ENCODE measurements around the gene PLPP4. TPM values are rescaled to one million over a fixed set of nuclear protein-coding genes. Genes with fewer than 3 reads are reported as not detected.

PLPP4 gene
- total RNA-seq, 2 donors from 2014 or later = 0.27 to 61.3 TPM

DNA sequence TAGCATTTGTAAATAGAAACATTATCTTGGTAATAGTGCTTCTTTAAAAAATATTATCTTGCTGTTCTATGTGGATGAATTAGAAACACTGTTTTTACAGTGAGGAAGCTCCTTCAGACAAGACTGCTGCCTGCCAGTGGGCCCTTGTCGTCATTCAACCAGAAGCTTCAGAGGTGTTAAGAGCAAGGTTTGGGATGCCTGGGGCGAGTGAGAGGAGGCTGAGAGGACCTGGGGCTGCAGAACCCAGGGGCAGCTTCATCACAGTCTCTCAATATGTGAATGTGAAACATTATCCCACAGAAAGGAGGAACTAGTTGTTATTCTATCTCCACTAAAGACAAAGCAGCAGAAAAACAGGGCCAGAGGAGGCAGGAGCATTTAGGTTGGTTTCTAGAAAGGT, 8.1 kb downstream of the PLPP4 start:
- intact Hi-C loops (cut with DNase I) = no loop called here
- H3K4me1 ChIP-seq (replicated peaks) = no peaks in the 10 kb centered on the region
- TF ChIP-seq POLR2AphosphoS5 (IDR thresholded peaks at IDR 0.05) (no peak), POLR2A (IDR thresholded peaks at IDR 0.05) (no peak)
- TF ChIP-seq, protein P1, sequence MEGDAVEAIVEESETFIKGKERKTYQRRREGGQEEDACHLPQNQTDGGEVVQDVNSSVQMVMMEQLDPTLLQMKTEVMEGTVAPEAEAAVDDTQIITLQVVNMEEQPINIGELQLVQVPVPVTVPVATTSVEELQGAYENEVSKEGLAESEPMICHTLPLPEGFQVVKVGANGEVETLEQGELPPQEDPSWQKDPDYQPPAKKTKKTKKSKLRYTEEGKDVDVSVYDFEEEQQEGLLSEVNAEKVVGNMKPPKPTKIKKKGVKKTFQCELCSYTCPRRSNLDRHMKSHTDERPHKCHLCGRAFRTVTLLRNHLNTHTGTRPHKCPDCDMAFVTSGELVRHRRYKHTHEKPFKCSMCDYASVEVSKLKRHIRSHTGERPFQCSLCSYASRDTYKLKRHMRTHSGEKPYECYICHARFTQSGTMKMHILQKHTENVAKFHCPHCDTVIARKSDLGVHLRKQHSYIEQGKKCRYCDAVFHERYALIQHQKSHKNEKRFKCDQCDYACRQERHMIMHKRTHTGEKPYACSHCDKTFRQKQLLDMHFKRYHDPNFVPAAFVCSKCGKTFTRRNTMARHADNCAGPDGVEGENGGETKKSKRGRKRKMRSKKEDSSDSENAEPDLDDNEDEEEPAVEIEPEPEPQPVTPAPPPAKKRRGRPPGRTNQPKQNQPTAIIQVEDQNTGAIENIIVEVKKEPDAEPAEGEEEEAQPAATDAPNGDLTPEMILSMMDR (IDR thresholded peaks at IDR 0.05) = no peak
- DNase-seq (ENCODE audit: low spot score) = no peak
- no peaks in the 10 kb centered on the region for H3K27me3 ChIP-seq (replicated peaks; ENCODE audit: insufficient read depth)
- no peak overlapping the region for H3K4me3 ChIP-seq
- WGBS = 56% methylated on average over 2 of the region's 2 CpGs
- H3K36me3 ChIP-seq = no peaks in the 10 kb centered on the region
- H3K9me3 ChIP-seq = no peaks in the 10 kb centered on the region
- no peak overlapping the region for H3K27ac ChIP-seq

DNA sequence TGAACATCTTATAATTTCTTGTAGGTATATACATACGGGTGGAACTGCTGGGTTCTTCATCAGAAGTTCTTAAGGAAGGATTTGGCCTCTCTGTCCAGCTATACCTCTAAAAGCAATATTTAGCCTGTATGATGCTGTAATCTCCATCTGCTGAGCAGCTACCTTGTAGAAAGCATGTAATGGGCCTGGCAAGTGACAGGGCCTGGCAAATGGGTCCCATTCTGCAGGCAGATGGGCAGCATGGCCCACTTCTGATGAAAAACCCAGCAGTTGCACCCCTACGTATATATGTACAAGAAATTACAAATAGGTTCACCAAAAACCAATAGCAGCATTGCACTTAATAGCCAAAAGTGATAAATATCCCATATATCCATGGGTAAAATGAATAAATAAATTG, 9.0 kb downstream of the PLPP4 start:
- Histone ChIP-seq H3K27ac (no peak overlapping the region), H3K9me3 (no peaks in the 10 kb centered on the region), H3K27me3 (replicated peaks; ENCODE audit: insufficient read depth) (no peaks in the 10 kb centered on the region), H3K36me3 (no peaks in the 10 kb centered on the region), H3K4me3 (no peak overlapping the region), H3K4me1 (replicated peaks) (no peaks in the 10 kb centered on the region)
- WGBS = 94% methylated on average over 2 of the region's 2 CpGs
- no peak for DNase-seq (ENCODE audit: low spot score)
- no peak for TF ChIP-seq POLR2A (IDR thresholded peaks at IDR 0.05)
- TF ChIP-seq, protein P1 (IDR thresholded peaks at IDR 0.05) = no peak
- no peak for TF ChIP-seq POLR2AphosphoS5 (IDR thresholded peaks at IDR 0.05)
- intact Hi-C loops (cut with DNase I) = no loop called here

DNA sequence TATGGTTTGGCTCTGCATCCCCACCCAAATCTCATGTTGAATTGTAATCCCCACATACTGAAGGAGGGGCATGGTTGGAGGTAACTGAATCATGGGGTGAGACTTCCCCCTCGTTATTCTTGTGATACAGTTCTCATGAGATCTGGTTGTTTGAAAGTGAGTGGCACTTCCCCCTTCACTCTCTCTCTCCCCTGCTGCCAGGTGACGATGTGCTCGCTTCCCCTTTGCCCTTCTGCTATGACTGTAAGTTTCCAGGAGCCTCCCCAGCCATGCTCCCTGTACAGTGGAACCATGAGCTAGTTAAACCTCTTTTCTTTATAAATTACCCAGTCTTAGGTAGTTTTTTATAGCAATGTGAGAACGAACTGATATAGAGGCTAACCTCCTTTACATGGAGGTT, 16.6 kb downstream of the PLPP4 start:
- intact Hi-C loops (cut with DNase I) = no loop called here
- Histone ChIP-seq H3K4me1 (replicated peaks) (no peaks in the 10 kb centered on the region), H3K9me3 (no peaks in the 10 kb centered on the region), H3K27me3 (replicated peaks; ENCODE audit: insufficient read depth) (no peaks in the 10 kb centered on the region), H3K27ac (no peak overlapping the region), H3K36me3 (no peaks in the 10 kb centered on the region), H3K4me3 (no peak overlapping the region)
- no peak for DNase-seq (ENCODE audit: low spot score)
- 56% methylated on average over 4 of the region's 4 CpGs for WGBS
- TF ChIP-seq, protein P1 (IDR thresholded peaks at IDR 0.05) = no peak
- TF ChIP-seq POLR2AphosphoS5 (IDR thresholded peaks at IDR 0.05) (no peak), POLR2A (IDR thresholded peaks at IDR 0.05) (no peak)

DNA sequence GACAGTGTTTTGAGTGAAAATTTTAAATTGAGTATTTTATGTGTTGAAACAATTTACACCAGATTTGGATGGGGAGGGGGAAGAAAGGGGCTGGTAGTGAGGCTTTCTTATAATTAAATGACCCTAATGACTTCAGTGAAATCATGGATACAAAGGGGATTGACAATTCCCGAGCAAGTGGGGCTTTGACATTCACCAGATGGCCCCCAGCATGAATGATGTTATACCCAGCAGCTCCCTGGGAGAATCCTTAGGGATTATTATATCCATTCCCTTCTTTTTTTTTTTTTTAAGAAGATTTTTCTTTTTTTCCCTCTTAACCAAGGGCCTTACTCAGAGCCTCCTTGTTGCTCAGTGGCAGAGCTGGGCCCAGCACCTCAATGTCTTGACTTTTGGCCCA, 17.9 kb downstream of the PLPP4 start:
- H3K9me3 ChIP-seq = no peaks in the 10 kb centered on the region
- H3K36me3 ChIP-seq = no peaks in the 10 kb centered on the region
- no peak overlapping the region for H3K4me3 ChIP-seq
- intact Hi-C loops (cut with DNase I) = no loop called here
- H3K27ac ChIP-seq = no peak overlapping the region
- H3K27me3 ChIP-seq (replicated peaks; ENCODE audit: insufficient read depth) = no peaks in the 10 kb centered on the region
- 83% methylated on average over 1 of the region's 1 CpG for WGBS
- no peak for DNase-seq (ENCODE audit: low spot score)
- no peaks in the 10 kb centered on the region for H3K4me1 ChIP-seq (replicated peaks)
- TF ChIP-seq, protein P1 (IDR thresholded peaks at IDR 0.05) = no peak
- TF ChIP-seq POLR2A (IDR thresholded peaks at IDR 0.05) = no peak
- no peak for TF ChIP-seq POLR2AphosphoS5 (IDR thresholded peaks at IDR 0.05)

DNA sequence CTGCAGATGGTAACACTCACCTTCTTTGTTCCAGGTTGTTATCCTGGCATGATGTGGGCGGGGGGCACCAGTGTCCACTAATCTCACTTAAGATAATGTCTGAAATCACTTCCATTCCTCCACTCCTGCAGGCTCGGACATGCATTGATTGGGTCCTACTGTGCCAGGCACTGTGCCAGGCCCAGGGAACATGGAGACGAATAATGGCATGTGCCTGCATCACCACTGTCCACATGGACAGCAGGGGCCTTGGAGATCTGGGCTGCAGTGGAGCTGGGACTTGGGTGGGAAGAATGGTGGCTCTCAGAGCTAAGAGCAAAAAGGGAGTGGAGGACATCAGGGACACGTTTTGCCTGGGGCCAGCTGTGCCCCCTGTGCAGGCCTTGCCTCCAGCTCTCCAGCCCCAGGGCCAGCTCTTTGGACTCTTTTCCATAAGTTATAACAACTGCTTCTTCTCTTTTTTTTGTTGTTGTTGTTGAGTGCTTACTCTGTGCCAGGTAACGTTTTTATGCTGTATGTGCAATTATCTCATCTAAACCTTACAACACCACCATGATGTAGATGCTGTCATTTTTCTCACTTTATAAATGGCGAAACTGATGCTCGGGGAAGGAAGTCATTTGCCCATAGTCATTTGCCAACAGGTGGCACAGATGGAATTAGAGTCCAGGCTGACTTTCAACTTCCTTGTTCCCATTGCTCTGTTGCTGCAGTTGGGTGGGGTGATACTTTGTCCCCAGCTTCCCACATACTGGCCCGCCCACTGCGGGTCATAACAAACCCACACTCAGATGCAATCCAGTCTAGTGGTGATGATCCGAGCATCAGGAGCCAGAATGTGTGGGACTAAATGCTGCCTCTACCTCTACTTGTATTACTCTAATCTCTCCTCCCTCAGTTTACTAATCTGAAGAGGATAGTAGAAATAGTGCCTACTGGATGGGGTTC, 19.1 kb downstream of the PLPP4 start:
- Histone ChIP-seq H3K4me3 (no peak overlapping the region), H3K4me1 (replicated peaks) (no peaks in the 10 kb centered on the region), H3K9me3 (no peaks in the 10 kb centered on the region), H3K36me3 (no peaks in the 10 kb centered on the region), H3K27me3 (replicated peaks; ENCODE audit: insufficient read depth) (no peaks in the 10 kb centered on the region), H3K27ac (no peak overlapping the region)
- WGBS = 86% methylated on average over 10 of the region's 10 CpGs
- intact Hi-C loops (cut with DNase I) = no loop called here
- DNase-seq (ENCODE audit: low spot score) = no peak
- TF ChIP-seq, protein P1 (IDR thresholded peaks at IDR 0.05) = no peak
- TF ChIP-seq POLR2A (IDR thresholded peaks at IDR 0.05) (no peak), POLR2AphosphoS5 (IDR thresholded peaks at IDR 0.05) (no peak)

Data from prostate gland (tissue), 2 donors.